HG03139 (cell line): ENCODE measurements around the gene CYYR1.

Experiments
- ATAC-seq: cut with Tn5 transposase; IDR thresholded peaks from one replicate; pipeline ENCODE4 v1.9.1; 2021; ENCODE audit not compliant: unreplicated experiment

Gene CYYR1

DNA sequence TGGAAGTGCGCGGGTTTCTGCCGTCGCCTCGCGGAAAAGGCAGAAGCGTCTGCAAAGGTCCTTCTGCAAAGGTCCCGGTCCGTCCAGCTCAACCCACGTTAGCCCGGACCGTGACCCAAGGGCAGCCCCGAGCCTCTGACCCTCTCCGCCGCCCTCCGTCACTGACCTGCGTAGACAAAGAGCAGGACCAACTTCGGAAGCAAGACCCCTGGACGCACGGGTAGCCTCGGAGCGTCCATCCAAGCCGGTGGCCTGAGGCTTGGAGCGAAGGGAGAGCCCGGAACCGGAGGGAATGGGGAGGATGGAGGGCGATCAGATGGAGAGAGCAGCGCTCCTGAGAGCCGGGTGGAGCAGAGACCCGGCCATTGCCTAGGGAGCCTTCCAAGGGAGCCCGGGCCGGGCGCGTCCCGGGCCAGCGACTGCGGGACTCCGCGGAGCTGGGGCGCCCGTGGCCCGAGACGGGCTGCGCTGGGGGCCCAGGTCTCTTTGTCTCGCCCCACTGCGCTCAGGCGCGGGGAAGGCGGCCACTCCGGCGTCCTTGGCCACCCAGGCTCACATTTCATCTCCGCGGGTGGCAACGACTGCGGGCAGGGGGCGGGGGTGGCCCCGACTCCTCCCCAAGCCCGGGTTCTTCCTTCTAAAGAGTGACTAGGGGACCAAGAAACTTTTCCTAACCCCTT lies at the start of gene CYYR1:
Gene CYYR1 (minus strand): TSS at position 585 of the 680 bp plus-strand sequence. CDS start 346 bp downstream, at position 239.
- ATAC-seq, result no peak

DNA sequence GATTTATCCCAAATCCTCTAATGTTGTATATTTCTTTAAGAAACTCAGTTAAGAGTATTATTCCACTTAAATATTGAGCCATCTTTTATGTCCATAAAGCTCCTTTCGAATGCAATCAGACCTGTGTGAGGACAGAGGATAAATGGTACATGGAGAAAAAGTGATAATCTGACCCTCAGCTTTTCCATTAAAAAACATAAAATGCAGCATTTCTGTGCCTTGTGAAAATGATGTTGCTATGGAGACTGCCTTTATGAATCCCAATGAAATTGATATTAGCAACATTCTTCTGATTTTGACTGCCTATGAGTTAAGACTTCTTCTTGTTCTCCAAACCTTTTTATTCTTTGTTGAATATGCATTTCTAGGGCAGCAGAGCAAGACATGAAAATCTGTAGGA lies 44.1 kb upstream of the CYYR1 start:
- no peak for ATAC-seq

DNA sequence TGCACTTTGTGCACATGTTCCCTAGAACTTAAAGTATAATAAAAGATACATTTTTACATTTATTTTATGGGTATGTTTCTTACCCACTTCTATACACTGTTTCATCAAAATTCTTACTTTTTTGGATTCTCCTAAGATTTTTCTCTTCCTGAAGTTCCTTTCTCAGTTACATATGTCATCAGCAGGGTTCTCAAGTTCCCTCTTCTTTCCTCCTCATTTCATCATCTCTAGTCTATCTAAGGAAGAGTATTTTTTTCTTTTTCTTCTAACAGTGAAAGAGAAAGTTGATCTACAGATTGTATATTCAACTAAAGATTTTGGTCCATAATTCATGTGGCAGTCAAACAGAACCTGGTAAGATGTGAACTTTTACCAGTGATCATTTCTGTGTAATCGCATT lies 41.2 kb upstream of the CYYR1 start:
- no peak for ATAC-seq

DNA sequence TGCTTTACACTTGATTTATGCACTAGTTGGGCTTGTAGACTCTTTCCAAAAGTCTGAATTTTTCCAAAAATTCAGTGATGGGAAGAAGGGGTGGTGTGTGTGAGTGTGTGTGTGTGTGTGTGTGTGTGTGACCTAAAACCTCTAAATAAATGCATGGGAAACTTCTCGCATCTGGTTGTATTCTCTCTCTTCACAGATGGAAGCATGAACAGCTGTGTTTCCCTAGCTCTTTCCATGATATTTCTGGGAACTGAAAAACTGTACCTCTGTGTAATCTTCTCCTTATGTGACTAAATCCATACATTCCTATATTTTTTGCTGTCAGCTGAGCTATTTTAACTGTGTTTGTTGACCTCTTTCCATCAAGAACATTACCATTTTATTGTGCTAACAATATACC lies 26.2 kb upstream of the CYYR1 start:
- no peak for ATAC-seq

GRCh38 chr21:26597981-26598380 lies 24.9 kb upstream of the CYYR1 start:
- ATAC-seq, result no peak

GRCh38 chr21:26597031-26597430 lies 23.9 kb upstream of the CYYR1 start:
- ATAC-seq, result no peak

GRCh38 chr21:26595971-26596370 lies 22.9 kb upstream of the CYYR1 start:
- no peak for ATAC-seq

DNA sequence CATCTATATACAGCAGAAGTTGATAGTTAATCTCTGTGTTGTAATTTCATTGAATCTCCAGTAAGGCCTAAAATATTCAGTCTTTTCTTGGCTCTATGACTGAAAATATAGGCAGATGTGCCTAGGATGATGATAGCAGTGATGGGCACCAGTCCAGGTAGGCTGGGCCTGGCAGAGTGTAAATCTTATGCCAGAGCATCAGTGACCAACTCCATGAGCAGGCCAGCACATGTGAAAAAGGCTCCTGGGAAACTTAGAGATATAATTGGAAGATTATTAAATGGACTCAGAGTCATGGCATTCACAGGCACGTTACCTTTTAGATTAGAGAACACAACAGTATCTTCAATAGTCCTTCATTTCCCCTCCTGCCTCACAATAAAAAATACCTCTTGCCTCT lies 20.7 kb upstream of the CYYR1 start:
- no peak for ATAC-seq

DNA sequence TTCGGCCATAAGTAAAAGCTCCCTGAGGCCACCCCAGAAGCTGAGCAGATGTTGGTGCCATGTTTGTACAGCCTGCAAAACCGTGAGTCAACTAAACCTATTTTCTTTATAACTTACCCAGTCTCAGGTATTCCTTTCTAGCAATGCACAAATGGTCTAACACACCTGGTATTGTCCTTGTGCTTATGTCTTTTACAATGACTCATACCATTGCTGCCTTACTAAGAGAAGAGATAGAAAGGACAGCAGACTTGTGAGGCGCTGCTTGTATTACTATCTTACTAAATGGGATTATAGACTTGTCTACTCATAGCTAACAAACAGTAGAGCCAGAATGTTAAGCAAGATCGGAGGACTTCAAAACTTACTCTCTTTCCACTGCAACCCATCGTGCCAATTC lies 18.5 kb upstream of the CYYR1 start:
- no peak for ATAC-seq

GRCh38 chr21:26588446-26588845 lies 15.4 kb upstream of the CYYR1 start:
- ATAC-seq, result no peak

GRCh38 chr21:26587736-26588201 lies 14.7 kb upstream of the CYYR1 start:
- ATAC-seq, result no peak

DNA sequence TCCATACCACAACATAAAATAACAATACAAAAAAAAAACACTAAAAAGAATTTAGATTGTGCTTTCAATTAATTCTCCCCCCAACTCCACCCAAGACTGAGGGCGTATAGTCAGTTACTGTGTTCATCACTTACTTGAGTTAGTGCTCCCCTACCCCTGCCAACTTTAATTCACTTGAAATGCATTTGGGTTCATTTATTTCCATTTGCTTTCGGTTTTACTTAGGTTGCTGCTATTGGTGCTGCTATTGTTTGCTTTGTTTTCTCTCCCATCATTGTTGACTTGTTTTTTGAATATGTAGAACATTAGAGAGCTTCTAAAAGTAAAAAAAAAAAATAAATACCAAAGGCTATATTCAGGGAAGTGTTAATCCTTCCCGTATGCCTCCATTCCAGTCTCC lies 10.7 kb upstream of the CYYR1 start:
- ATAC-seq, result no peak

DNA sequence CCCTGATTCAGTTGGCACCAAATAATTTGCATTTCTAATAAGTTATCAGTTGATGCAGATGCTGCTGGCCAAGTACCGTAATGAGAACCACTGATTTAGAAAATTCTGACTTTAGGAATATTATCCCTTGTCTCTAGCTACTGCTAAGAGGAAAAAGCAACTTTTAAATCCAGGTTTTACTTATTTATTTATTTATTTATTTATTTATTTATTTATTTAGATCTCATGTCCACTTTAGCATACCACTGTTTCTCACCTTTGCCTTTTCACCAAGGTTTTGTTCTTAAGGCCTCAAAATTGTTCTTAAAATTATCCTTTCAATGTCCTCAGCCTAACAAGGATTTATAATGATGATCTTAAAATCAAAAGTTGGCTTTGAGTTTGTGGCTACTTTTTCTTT lies 8.7 kb upstream of the CYYR1 start:
- no peak for ATAC-seq

DNA sequence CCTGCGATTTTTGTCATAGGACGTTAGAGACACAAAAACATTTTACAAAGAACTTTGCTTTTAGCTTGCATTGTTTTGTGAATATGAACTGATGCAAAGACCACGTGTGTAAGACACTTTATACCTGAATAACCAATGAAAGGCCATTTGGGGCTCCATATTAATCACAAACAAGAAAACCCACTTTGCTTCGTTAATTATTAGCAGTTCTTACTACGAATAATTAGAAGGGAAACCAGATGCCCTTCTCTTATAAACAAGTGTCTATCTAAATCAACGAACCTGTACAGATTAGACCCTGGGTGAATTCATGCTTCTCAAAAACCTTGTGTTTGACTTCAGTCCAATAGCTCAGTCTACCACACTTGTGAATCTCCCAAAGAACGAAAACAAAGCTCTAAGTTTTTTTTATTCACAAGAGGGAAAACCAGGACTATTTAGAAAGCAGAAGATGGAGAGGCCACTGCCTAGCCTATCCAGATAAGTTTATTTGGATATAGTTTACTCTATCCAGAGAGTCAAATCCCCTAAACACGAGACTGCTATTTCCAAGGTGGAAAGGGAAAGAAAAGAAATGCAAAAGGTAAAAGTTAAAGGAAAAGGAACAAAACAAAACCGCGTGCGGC lies 897 bp downstream of the CYYR1 start:
- ATAC-seq, result no peak

- ATAC-seq, result no peak
These were observed 2.9 kb downstream of the CYYR1 start for GRCh38 chr21:26570203-26570602.

- no peak for ATAC-seq
These were observed 7.5 kb downstream of the CYYR1 start for GRCh38 chr21:26565546-26565945.

DNA sequence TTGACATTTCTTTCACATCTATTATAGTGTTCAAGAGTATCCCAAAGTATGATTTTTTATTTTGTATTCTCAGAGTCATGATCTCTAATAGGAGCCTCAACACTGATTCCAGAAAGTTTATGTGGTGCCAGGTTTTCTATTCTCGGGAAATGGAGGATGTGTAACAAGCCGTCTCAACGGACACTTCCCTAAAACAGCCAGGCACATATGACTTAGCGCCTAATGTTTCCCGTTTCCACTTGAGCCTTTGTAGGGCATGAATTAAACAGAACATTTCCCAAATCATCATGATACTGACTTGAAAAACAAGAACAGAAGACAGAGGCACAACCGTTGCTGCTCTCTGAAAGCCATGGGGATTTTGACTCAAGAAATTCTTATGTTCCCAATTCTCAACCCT lies 8.0 kb downstream of the CYYR1 start:
- ATAC-seq, result no peak

DNA sequence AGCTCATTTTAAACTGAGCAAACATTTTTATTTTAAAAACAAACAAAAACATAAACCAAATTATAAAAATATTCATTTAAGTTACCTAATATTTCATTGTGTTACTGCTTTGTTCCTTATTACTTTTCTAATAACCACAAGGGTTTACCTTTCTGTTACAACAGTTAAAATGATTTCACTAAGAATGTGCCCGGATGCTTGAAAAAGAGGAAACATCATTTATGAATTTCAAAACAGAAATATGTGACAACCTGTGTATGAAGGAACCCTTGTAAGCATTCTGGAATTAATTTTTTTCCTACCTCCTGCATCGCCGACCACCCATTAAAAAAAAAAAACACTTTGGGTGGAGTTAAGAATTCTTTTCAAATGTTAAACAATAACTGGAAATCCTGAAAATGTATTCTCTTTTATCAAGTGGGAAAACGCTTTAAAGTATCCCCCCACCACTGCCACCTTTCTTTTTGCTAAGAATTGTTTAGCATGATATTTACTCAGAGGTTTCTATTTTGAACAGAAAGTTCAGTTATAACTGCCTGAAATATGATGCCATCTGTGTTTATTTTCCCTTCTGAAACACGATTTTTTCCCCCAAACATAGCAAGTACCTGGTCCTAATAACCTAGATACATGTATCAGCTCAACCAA lies 9.1 kb downstream of the CYYR1 start:
- ATAC-seq, result no peak

DNA sequence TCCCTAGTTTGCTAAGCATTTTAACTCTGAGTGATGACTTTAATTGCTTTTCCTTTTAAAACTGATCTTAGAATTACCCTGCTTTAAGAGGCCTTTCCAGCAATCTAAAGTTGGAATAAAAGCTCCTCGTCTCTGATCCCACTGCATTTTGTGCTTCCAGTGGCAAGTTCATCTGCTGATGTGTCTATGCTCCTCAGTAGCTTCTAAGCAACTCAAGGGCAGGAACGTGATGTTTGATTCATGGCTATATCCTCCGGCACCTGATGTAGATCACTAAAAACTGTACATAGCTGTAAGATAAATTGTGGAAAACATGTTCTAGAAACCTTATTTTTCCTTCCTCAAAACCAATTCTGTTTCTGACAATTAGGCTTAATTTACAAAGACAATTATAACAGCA lies 12.5 kb downstream of the CYYR1 start:
- ATAC-seq, result no peak

- ATAC-seq, result no peak
These were observed 14.0 kb downstream of the CYYR1 start for GRCh38 chr21:26559099-26559498.

DNA sequence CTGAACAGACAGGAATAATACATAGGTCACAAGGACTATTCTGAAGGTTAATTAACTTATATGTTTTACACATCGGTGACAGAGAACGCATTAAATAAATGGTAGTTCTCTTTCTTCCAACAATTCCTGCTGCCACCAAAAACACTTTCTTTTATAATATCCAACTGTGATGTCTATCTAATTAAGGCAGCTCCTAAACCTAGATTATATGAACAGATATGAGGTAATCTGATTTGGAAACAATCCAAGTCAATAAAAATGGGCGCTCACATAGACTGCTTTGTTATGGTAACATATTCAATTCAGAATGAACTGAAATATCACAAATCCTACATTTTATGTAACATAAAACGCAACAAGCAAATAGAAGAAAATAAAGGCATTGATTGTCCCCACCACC lies 16.0 kb downstream of the CYYR1 start:
- no peak for ATAC-seq

DNA sequence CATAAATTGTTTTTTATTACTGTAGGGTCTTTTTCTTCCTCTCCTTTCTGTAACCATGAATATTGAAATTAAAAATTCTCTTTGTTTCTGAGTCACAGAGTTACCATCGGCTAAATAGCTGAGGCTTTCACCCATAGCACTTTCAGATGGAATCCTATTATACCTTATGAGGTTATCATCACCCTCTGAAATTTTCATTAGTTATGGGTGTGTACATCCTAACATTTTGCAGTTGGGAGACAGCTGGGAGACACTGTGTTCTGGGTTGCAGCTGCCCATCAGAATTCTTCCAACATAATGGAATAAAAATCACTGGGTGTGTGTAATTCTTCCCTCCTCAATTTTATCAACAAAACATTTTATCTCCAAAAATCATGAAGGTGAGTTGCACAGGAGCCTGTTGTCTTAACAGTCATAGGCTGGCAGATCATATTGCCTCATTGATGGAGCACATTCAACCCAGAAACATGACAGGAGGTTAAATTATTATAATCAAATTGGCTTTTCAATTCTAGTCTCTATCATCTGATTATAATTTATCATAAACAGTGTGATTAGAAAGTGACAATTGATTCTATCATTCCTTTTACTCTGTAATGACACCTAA lies 17.4 kb downstream of the CYYR1 start:
- ATAC-seq, result no peak
